Measurements from ENCODE around the gene CTDSPL2.

DNA sequence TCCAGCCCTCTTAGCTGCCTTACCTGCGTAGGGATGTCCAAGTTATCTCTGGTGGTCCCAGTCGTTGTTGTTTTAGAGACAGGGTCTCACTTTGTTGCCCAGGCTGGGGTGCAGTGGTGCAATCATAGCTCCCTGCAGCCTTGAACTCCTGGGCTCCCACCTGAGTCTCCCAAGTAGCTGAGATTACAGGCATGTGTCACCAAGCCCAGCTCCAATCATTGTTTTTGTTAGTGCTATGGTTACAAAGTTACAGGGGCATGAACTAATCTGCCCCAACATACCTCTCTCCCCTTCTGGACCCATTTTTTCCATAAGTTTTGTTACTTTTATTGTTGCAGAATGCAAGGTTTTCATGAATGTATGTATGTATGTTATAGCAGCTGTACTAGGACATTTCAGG lies 54.7 kb downstream of the CTDSPL2 start:
- TF ChIP-seq, protein P1, sequence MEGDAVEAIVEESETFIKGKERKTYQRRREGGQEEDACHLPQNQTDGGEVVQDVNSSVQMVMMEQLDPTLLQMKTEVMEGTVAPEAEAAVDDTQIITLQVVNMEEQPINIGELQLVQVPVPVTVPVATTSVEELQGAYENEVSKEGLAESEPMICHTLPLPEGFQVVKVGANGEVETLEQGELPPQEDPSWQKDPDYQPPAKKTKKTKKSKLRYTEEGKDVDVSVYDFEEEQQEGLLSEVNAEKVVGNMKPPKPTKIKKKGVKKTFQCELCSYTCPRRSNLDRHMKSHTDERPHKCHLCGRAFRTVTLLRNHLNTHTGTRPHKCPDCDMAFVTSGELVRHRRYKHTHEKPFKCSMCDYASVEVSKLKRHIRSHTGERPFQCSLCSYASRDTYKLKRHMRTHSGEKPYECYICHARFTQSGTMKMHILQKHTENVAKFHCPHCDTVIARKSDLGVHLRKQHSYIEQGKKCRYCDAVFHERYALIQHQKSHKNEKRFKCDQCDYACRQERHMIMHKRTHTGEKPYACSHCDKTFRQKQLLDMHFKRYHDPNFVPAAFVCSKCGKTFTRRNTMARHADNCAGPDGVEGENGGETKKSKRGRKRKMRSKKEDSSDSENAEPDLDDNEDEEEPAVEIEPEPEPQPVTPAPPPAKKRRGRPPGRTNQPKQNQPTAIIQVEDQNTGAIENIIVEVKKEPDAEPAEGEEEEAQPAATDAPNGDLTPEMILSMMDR (IDR thresholded peaks at IDR 0.05): no peak
- no peak for TF ChIP-seq EP300 (IDR thresholded peaks at IDR 0.05)

All from tibial nerve (tissue), 4 donors.